HCT116 (cell line): ENCODE results near the gene RBM44.

Experiments
- CEBPB ChIP-seq: IDR thresholded peaks from 2 replicates; pipeline ENCODE4 v1.6.1; 2012; ENCODE audit warnings: low read depth
- CTCF ChIP-seq, 3 experiments: fragments of 200-600 bp in 1 of 3; sonication (generic) in 1 of 3; IDR thresholded peaks in 2 of 3; conservative IDR thresholded peaks in 1 of 3; 2 replicates each; pipeline ENCODE4 v1.5.1; 2012 to 2017; ENCODE audit warnings: low read depth in 2 of 3, low read length in 2 of 3, antibody characterized with exemption in 1 of 3, borderline replicate concordance in 1 of 3, control low read depth in 1 of 3, mild to moderate bottlenecking in 1 of 3, mixed read lengths in 1 of 3, mixed run types in 1 of 3, moderate library complexity in 1 of 3; ENCODE audit not compliant: insufficient read depth in 1 of 3
- EZH2phosphoT487 ChIP-seq: fragments of 200-600 bp; IDR thresholded peaks from 2 replicates; pipeline ENCODE4 v1.6.1; 2018; ENCODE audit warnings: antibody characterized with exemption, borderline replicate concordance
- POLR2A ChIP-seq: IDR thresholded peaks from 2 replicates; pipeline ENCODE4 v1.7.0; 2011; ENCODE audit warnings: borderline replicate concordance; ENCODE audit not compliant: insufficient read depth, insufficient read length; ENCODE audit errors: extremely low read depth

DNA sequence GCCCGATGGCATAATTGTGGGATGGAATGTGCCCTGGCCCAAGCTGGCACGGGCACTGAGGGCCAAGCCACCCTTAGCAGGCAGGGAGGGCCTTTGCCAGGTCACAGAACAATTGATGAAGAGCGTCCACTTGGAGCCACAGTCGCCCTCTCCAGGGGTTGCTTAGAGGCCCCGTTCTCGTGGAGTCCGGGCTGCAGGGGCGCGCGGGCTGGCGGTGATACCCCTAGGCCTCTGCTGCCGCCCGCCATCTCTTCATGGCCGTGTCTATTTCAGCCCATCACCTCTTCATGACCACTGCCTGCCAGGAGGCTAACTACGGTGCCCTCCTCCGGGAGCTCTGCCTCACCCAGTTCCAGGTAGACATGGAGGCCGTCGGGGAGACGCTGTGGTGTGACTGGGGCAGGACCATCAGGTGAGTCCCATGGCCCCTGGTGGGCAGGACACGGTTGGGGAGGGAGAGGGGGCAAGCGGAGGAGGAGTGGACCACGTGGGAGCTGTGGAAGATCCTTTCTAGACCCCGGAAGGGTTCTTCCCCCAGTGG lies 78.4 kb downstream of the RBM44 start:
- TF ChIP-seq CTCF (IDR thresholded peaks at IDR 0.05 in 2 of 3, conservative IDR thresholded peaks at IDR 0.05 in 1 of 3; ENCODE audit: borderline replicate concordance in 1 of 3, insufficient read depth in 1 of 3, low read depth in 2 of 3, low read length in 2 of 3): no peak
- TF ChIP-seq EZH2phosphoT487: no peak
- no peak for TF ChIP-seq POLR2A
- TF ChIP-seq CEBPB: no peak
